Tibial nerve (tissue), 3 donors: ENCODE results near the gene MATN4.

ENCODE experiments used
- CTCF ChIP-seq, 5 experiments: fragments of 200-600 bp in 3 of 5; fragments of 450-650 bp in 2 of 5; sonication (generic) in 3 of 5; IDR thresholded peaks; one replicate each; pipeline ENCODE4 v1.5.1; 2016 to 2019; ENCODE audit warnings: antibody characterized with exemption in 5 of 5, mild to moderate bottlenecking in 3 of 5, moderate library complexity in 2 of 5
- POLR2A ChIP-seq, 2 donors: fragments of 450-650 bp; IDR thresholded peaks; one replicate each; pipeline ENCODE4 v1.6.1; 2017; ENCODE audit warnings: antibody characterized with exemption in 2 of 2, mild to moderate bottlenecking in 2 of 2, moderate library complexity in 2 of 2

- TF ChIP-seq CTCF (IDR thresholded peaks at IDR 0.05) (no peak), POLR2A (IDR thresholded peaks at IDR 0.05) (no peak)
These were observed 28.6 kb upstream of the MATN4 start for GRCh38 chr20:45336530-45337366.
